SK-N-SH (cell line): Measurements from ENCODE around the gene C16orf96. TPM values are rescaled to one million over a fixed set of nuclear protein-coding genes. Genes with fewer than 3 reads are reported as not detected.

Source experiments
- CTCF ChIA-PET: fragments of 300-600, 350-600 bp; formaldehyde crosslinking; extraction: SDS; loops from one replicate; lab custom pipeline; 2021; lab: Yijun Ruan, JAX
- POLR2A ChIA-PET: fragments of 350-600 bp; sonication (Branson Sonifier 250); formaldehyde crosslinking; extraction: SDS; loops from one replicate; lab custom pipeline; 2020; ENCODE audit warnings: antibody characterized with exemption, inconsistent platforms; lab: Yijun Ruan, JAX
- DNase-seq: peaks from one replicate; pipeline ENCODE4 v3.0.0; 2012
- H2AFZ ChIP-seq: fragments of 200-600 bp; sonication (generic); 2 replicates; pipeline ENCODE4 v1.8.1; 2016; ENCODE audit warnings: antibody characterized with exemption, mild to moderate bottlenecking, low read depth
- H3F3A ChIP-seq: fragments of 200-600 bp; sonication (generic); replicated peaks from 2 replicates; pipeline ENCODE3; 2016; ENCODE audit warnings: antibody characterized with exemption, mild to moderate bottlenecking; ENCODE audit not compliant: insufficient read depth
- H3K27ac ChIP-seq, 2 experiments: fragments of 200-500 bp in 1 of 2; fragments of 200-600 bp in 1 of 2; sonication (Bioruptor generic) in 1 of 2; sonication (generic), shearing (Covaris generic) in 1 of 2; 2 replicates each; pipeline versions ENCODE4 v1.5.1 to v1.6.1; 2014 to 2016; ENCODE audit warnings: low read depth in 2 of 2, inconsistent platforms in 1 of 2, low read length in 1 of 2, mild to moderate bottlenecking in 1 of 2, mixed read lengths in 1 of 2
- H3K27me3 ChIP-seq: fragments of 200-600 bp; sonication (generic), shearing (Covaris generic); 2 replicates; pipeline ENCODE4 v1.6.1; 2016; ENCODE audit warnings: mixed run types; ENCODE audit not compliant: insufficient read depth
- H3K36me3 ChIP-seq, 2 experiments: fragments of 200-500 bp in 1 of 2; fragments of 200-600 bp in 1 of 2; sonication (Bioruptor generic) in 1 of 2; sonication (generic) in 1 of 2; replicated peaks in 1 of 2; 2 replicates each; pipeline versions ENCODE3 to v1.5.1; 2014 to 2016; ENCODE audit warnings: low read length in 1 of 2, mild to moderate bottlenecking in 1 of 2; ENCODE audit not compliant: insufficient read depth in 2 of 2, control insufficient read depth in 1 of 2
- H3K4me1 ChIP-seq, 2 experiments: fragments of 200-500 bp in 1 of 2; fragments of 200-600 bp in 1 of 2; sonication (Bioruptor generic) in 1 of 2; sonication (generic), shearing (Covaris generic) in 1 of 2; 2 replicates each; pipeline versions ENCODE4 v1.5.1 to v1.6.1; 2014 to 2016; ENCODE audit warnings: low read depth in 1 of 2, low read length in 1 of 2, mixed run types in 1 of 2; ENCODE audit not compliant: insufficient read depth in 2 of 2, control insufficient read depth in 1 of 2
- H3K4me2 ChIP-seq: fragments of 200-600 bp; sonication (generic), shearing (Covaris generic); 2 replicates; pipeline ENCODE4 v1.6.1; 2017; ENCODE audit warnings: mixed run types
- H3K4me3 ChIP-seq, 2 experiments: fragments of 200-500 bp in 1 of 2; fragments of 200-600 bp in 1 of 2; sonication (Bioruptor generic) in 1 of 2; sonication (generic), shearing (Covaris generic) in 1 of 2; 2 replicates each; pipeline versions ENCODE4 v1.5.1 to v1.8.1; 2014 to 2016; ENCODE audit warnings: low read depth in 2 of 2, inconsistent platforms in 1 of 2, low read length in 1 of 2, mild to moderate bottlenecking in 1 of 2, mixed read lengths in 1 of 2, moderate library complexity in 1 of 2
- H3K79me2 ChIP-seq: fragments of 200-600 bp; sonication (generic); 2 replicates; pipeline ENCODE4 v1.8.1; 2017; ENCODE audit warnings: mild to moderate bottlenecking; ENCODE audit not compliant: insufficient read depth
- H3K9ac ChIP-seq: fragments of 200-600 bp; sonication (generic); 2 replicates; pipeline ENCODE4 v1.6.1; 2017; ENCODE audit warnings: mixed run types
- H3K9me2 ChIP-seq: fragments of 200-600 bp; sonication (generic); 2 replicates; pipeline ENCODE4 v1.6.1; 2017; ENCODE audit warnings: mixed run types
- H3K9me3 ChIP-seq: fragments of 200-600 bp; sonication (generic); 2 replicates; pipeline ENCODE4 v1.6.1; 2017; ENCODE audit warnings: mixed run types, mild to moderate bottlenecking, moderate library complexity
- H4K20me1 ChIP-seq: fragments of 200-600 bp; sonication (generic); 2 replicates; pipeline ENCODE4 v1.6.1; 2017; ENCODE audit warnings: mild to moderate bottlenecking, mixed run types; ENCODE audit not compliant: insufficient read depth
- CHD2 ChIP-seq: fragments of 150-350 bp; IDR thresholded peaks from 2 replicates; pipeline ENCODE4 v1.6.1; 2018; ENCODE audit warnings: low read length; ENCODE audit not compliant: partially characterized antibody
- EP300 ChIP-seq, 2 experiments: IDR thresholded peaks; 2 replicates each; pipeline versions ENCODE4 v1.4.0 to v1.6.1; 2012; ENCODE audit warnings: borderline replicate concordance in 1 of 2, low read depth in 1 of 2, low read length in 1 of 2
- FOXM1 ChIP-seq: IDR thresholded peaks from 2 replicates; pipeline ENCODE4 v1.4.0; 2012; ENCODE audit warnings: low read depth, mild to moderate bottlenecking
- GABPA ChIP-seq: IDR thresholded peaks from 2 replicates; pipeline ENCODE4 v1.4.0; 2012; ENCODE audit warnings: low read depth, mild to moderate bottlenecking
- MXI1 ChIP-seq: IDR thresholded peaks from 2 replicates; pipeline ENCODE4 v1.6.1; 2012; ENCODE audit warnings: mild to moderate bottlenecking, low read depth, low read length, improper control_type of control experiment
- RCOR1 ChIP-seq: fragments of 150-350 bp; IDR thresholded peaks from 2 replicates; pipeline ENCODE4 v1.6.1; 2017; ENCODE audit warnings: antibody characterized with exemption, low read length
- SIN3A ChIP-seq: IDR thresholded peaks from 2 replicates; pipeline ENCODE4 v1.6.1; 2012; ENCODE audit warnings: low read depth, mild to moderate bottlenecking, low read length, moderate library complexity, borderline replicate concordance
- YY1 ChIP-seq: IDR thresholded peaks from 2 replicates; pipeline ENCODE4 v1.4.0; 2012; ENCODE audit warnings: low read depth, mild to moderate bottlenecking
- WGBS: methylation state at CpG from one replicate; pipeline ENCODE4 v1.1.6; 2017; ENCODE audit warnings: low lambda C conversion rate; 5-methylcytosine and 5-hydroxymethylcytosine counted together
- polyA plus RNA-seq, 3 experiments: library from polyadenylated mRNA; depleted of rRNA; stranded (reverse); fragments of >200 nt; gene quantifications; 2 replicates each; pipeline ENCODE4 v1.2.3, GENCODE V29; 2012
- TF ChIP-seq, protein P1 (sequence below): IDR thresholded peaks from 2 replicates; pipeline ENCODE4 v1.4.0; 2012; ENCODE audit warnings: low read depth, borderline replicate concordance
- TF ChIP-seq, protein P2 (sequence below): IDR thresholded peaks from 2 replicates; pipeline ENCODE4 v1.4.0; 2012; ENCODE audit warnings: low read depth
- TF ChIP-seq, protein P3 (sequence below): IDR thresholded peaks from 2 replicates; pipeline ENCODE4; 2012
- TF ChIP-seq, protein P4 (sequence below): fragments of 200-600 bp; sonication (generic); IDR thresholded peaks from 2 replicates; pipeline ENCODE4 v1.6.1; 2017; ENCODE audit warnings: antibody characterized with exemption, mild to moderate bottlenecking, moderate library complexity

C16orf96 gene
- polyA plus RNA-seq, 1 of the 3 experiments (the other 2 are of a cell fraction): 0.05 TPM

DNA sequence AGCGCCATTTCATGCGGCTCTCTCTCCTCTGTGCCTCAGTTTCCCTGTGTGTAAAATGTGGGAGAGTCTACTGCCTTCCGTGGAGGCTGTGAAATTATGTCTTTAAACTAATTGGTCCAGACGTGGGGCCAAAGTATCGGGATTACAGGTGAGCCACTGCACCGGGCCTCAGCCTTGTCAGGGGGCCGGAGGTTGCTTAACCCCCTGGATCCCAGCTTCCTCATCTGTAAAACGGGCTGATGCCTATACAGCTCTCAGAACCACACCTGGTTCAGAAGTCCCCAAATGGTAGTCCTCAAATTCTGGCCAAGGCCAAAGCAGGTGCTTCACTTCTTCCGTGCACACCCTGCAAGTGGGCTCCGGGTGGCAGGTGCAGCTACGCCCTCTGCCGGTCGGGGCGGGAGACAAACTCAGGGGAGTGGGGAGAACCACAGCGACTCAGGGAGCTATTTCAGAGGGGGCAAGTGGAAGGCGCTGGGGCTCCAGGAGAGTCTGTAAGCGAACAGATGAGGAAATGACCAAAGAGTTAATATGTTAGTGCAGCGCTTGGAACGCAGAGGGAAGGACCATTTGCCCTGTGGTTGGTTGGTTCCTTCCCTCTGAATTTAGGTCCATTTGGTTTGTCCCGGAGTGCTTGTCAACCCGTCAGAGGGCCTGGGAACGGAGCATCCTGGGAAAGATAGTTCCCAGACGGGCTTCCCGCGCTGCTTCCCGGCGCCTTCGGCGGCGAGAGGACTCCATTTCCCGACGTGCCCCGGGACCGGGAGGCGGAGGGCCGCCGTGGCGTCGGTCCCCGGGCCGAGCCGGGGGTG is 68.1 kb downstream of the C16orf96 start, which contains the start of gene MGRN1:
TSS of gene MGRN1 (plus strand) at position 812 of the 812 bp plus-strand sequence. CDS start 135 bp downstream, outside the sequence.
- TF ChIP-seq SIN3A (no peak), YY1 (0 out of 2 replicates have a peak, but pooled peaks have one; percentile 11), EP300 (IDR thresholded peaks at IDR 0.05; ENCODE audit: borderline replicate concordance in 1 of 2, low read depth in 1 of 2, low read length in 1 of 2) (no peak), FOXM1 (peak; percentile 80; the same call in 1 of the 2 replicates), CHD2 (peak; percentile 65), GABPA (peak; percentile 40), MXI1 (no peak), RCOR1 (peak; percentile 50; the same call in 1 of the 2 replicates)
- TF ChIP-seq, protein P1, sequence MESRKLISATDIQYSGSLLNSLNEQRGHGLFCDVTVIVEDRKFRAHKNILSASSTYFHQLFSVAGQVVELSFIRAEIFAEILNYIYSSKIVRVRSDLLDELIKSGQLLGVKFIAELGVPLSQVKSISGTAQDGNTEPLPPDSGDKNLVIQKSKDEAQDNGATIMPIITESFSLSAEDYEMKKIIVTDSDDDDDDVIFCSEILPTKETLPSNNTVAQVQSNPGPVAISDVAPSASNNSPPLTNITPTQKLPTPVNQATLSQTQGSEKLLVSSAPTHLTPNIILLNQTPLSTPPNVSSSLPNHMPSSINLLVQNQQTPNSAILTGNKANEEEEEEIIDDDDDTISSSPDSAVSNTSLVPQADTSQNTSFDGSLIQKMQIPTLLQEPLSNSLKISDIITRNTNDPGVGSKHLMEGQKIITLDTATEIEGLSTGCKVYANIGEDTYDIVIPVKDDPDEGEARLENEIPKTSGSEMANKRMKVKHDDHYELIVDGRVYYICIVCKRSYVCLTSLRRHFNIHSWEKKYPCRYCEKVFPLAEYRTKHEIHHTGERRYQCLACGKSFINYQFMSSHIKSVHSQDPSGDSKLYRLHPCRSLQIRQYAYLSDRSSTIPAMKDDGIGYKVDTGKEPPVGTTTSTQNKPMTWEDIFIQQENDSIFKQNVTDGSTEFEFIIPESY: no peak
- TF ChIP-seq, protein P2, sequence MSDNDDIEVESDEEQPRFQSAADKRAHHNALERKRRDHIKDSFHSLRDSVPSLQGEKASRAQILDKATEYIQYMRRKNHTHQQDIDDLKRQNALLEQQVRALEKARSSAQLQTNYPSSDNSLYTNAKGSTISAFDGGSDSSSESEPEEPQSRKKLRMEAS: peak; percentile 40; the same call in 1 of the 2 replicates
- TF ChIP-seq, protein P3, sequence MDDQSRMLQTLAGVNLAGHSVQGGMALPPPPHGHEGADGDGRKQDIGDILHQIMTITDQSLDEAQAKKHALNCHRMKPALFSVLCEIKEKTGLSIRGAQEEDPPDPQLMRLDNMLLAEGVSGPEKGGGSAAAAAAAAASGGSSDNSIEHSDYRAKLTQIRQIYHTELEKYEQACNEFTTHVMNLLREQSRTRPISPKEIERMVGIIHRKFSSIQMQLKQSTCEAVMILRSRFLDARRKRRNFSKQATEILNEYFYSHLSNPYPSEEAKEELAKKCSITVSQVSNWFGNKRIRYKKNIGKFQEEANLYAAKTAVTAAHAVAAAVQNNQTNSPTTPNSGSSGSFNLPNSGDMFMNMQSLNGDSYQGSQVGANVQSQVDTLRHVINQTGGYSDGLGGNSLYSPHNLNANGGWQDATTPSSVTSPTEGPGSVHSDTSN: peak; percentile 71
- TF ChIP-seq, protein P4, sequence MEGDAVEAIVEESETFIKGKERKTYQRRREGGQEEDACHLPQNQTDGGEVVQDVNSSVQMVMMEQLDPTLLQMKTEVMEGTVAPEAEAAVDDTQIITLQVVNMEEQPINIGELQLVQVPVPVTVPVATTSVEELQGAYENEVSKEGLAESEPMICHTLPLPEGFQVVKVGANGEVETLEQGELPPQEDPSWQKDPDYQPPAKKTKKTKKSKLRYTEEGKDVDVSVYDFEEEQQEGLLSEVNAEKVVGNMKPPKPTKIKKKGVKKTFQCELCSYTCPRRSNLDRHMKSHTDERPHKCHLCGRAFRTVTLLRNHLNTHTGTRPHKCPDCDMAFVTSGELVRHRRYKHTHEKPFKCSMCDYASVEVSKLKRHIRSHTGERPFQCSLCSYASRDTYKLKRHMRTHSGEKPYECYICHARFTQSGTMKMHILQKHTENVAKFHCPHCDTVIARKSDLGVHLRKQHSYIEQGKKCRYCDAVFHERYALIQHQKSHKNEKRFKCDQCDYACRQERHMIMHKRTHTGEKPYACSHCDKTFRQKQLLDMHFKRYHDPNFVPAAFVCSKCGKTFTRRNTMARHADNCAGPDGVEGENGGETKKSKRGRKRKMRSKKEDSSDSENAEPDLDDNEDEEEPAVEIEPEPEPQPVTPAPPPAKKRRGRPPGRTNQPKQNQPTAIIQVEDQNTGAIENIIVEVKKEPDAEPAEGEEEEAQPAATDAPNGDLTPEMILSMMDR: peak; percentile 99
- POLR2A ChIA-PET: no interaction called here
- H3K9ac ChIP-seq: peak within 1 kb of the TSS; percentile 98

More for the DNA sequence above, 68.1 kb downstream of the C16orf96 start, which contains the start of gene MGRN1:
- CTCF ChIA-PET: interaction anchor here (0.6 to 3.7 kb wide), 19 partner anchors 9 to 329 kb away, joined by 3 to 16 read pairs (median 4); partner anchors contain the start of gene UBALD1
- Histone ChIP-seq H3K36me3 (no peaks in the 10 kb centered on the region), H3K4me1 (peaks cover 0 to 14% of the 10 kb centered on the region in 2 experiments; a peak in 1 of 4 replicates), H3K9me2 (no peaks in the 10 kb centered on the region), H3K27ac (peak within 1 kb of the TSS; percentile 70 to 81), H3K9me3 (no peaks in the 10 kb centered on the region), H3K27me3 (no peaks in the 10 kb centered on the region), H4K20me1 (peaks cover 16% of the 10 kb centered on the region), H3F3A (no peaks in the 10 kb centered on the region), H3K4me3 (peak within 1 kb of the TSS; percentile 78), H3K79me2 (peaks cover 46% of the 10 kb centered on the region), H3K4me2 (peak within 1 kb of the TSS; percentile 96), H2AFZ (peak within 1 kb of the TSS; percentile 97)
- DNase-seq: peak; percentile 98
- 17% methylated on average over 20 of the region's 42 CpGs for WGBS
